GM18526 (cell line): Measurements from ENCODE around the gene PRIM2.

Source experiments
- POLR2A ChIP-seq: IDR thresholded peaks from 3 replicates; pipeline ENCODE4 v1.6.1; 2011; ENCODE audit not compliant: insufficient read length; ENCODE audit errors: extremely low read depth

The PRIM2 gene

GRCh38 chr6:57434944-57435343 is 117.5 kb downstream of the PRIM2 start:
- no peak for TF ChIP-seq POLR2A

GRCh38 chr6:57435475-57436160 is 118.2 kb downstream of the PRIM2 start:
- no peak for TF ChIP-seq POLR2A

GRCh38 chr6:57469072-57469471 is 151.6 kb downstream of the PRIM2 start:
- TF ChIP-seq POLR2A = no peak
